Suprapubic skin (tissue), 4 donors: ENCODE measurements around the gene KLHL11. TPM values are rescaled to one million over a fixed set of nuclear protein-coding genes. Genes with fewer than 3 reads are reported as not detected.

Source experiments
- DNase-seq, 2 donors: peaks; one replicate each; pipeline ENCODE4 v3.0.0-alpha.2; 2019; ENCODE audit warnings: low spot score in 2 of 2
- H3K27ac ChIP-seq: fragments of 200-600 bp; sonication (generic); one replicate; pipeline ENCODE4 v1.5.1; 2019
- H3K27me3 ChIP-seq: fragments of 200-600 bp; sonication (generic); one replicate; pipeline ENCODE4 v1.5.1; 2019
- H3K36me3 ChIP-seq: fragments of 200-600 bp; sonication (generic); one replicate; pipeline ENCODE4 v1.5.1; 2019
- H3K4me1 ChIP-seq: fragments of 200-600 bp; sonication (generic); one replicate; pipeline ENCODE4 v1.5.1; 2019
- H3K4me3 ChIP-seq: fragments of 200-600 bp; sonication (generic); one replicate; pipeline ENCODE4 v1.5.1; 2019; ENCODE audit warnings: mild to moderate bottlenecking
- H3K9me3 ChIP-seq: fragments of 200-600 bp; sonication (generic); one replicate; pipeline ENCODE4 v1.5.1; 2019
- EP300 ChIP-seq: sonication (generic); formaldehyde crosslinking; IDR thresholded peaks from one replicate; pipeline ENCODE4 v1.6.1; 2017; ENCODE audit warnings: antibody characterized with exemption
- POLR2A ChIP-seq, 2 donors: fragments of 450-650 bp; IDR thresholded peaks; one replicate each; pipeline ENCODE4 v1.6.1; 2017; ENCODE audit warnings: antibody characterized with exemption in 2 of 2, mild to moderate bottlenecking in 2 of 2, moderate library complexity in 2 of 2
- POLR2AphosphoS5 ChIP-seq, 3 donors: sonication (generic); formaldehyde crosslinking; IDR thresholded peaks; one replicate each; pipeline ENCODE4 v1.6.1; 2017; ENCODE audit warnings: antibody characterized with exemption in 3 of 3
- WGBS: methylation state at CpG from one replicate; pipeline ENCODE4 v1.1.5; 2018; 5-methylcytosine and 5-hydroxymethylcytosine counted together
- total RNA-seq, 4 donors: library from RNA; depleted of rRNA; stranded (reverse); fragments of >200 nt; gene quantifications; one replicate each; pipeline ENCODE4 v1.1.0, GENCODE V29; 2016
- TF ChIP-seq, protein P1 (sequence below), 2 donors: fragments of 200-600 bp in 1 of 2; fragments of 450-650 bp in 1 of 2; sonication (generic) in 1 of 2; IDR thresholded peaks; one replicate each; pipeline ENCODE4 v1.5.1; 2016 to 2019; ENCODE audit warnings: antibody characterized with exemption in 2 of 2, mild to moderate bottlenecking in 1 of 2, moderate library complexity in 1 of 2

KLHL11 gene
- total RNA-seq, 4 donors from 2014 or later: 19.6 to 27.9 (median 21.4) TPM

DNA sequence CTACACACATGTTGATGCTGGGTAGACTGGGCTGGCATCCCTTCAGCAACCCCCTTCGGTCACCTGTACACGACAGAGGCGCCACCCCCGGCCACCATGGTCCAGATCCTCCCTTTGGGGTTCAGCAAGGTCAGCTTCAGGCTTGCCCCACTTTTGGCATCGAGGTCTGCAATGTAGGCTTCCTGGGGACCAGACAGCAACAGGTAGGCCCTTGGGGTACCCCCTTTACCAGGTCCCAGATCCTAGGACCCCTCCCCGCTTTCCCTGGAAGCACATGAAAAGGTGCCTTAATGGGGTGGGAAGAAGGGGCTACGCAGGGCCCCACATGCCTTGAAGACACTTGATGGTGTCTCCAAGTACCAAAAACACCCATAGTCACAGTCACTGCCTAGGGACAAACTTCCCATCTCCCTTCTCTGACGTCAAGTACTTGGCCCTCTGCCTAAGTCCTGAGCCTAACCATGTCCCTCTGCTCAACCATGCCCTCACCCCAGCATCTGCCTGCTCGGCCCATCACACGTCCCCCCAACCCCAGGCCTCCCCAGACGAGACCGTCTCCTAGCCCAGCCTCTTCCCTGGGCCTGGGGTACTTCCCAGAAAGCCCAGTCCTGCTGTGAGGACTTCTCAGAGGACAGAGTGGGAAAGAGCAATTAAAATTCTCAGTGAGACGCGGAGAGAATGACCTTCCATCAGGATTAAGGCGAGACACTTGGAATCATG is 41.4 kb upstream of the KLHL11 start:
- Histone ChIP-seq H3K27ac (no peak overlapping the region), H3K36me3 (peaks cover 93% of the 10 kb centered on the region), H3K27me3 (no peaks in the 10 kb centered on the region), H3K4me1 (no peaks in the 10 kb centered on the region), H3K4me3 (no peak overlapping the region), H3K9me3 (no peaks in the 10 kb centered on the region)
- 91% methylated on average over 7 of the region's 15 CpGs for WGBS
- DNase-seq: no peak
- TF ChIP-seq POLR2A (IDR thresholded peaks at IDR 0.05) (no peak), POLR2AphosphoS5 (IDR thresholded peaks at IDR 0.05) (no peak), EP300 (no peak)
- TF ChIP-seq, protein P1, sequence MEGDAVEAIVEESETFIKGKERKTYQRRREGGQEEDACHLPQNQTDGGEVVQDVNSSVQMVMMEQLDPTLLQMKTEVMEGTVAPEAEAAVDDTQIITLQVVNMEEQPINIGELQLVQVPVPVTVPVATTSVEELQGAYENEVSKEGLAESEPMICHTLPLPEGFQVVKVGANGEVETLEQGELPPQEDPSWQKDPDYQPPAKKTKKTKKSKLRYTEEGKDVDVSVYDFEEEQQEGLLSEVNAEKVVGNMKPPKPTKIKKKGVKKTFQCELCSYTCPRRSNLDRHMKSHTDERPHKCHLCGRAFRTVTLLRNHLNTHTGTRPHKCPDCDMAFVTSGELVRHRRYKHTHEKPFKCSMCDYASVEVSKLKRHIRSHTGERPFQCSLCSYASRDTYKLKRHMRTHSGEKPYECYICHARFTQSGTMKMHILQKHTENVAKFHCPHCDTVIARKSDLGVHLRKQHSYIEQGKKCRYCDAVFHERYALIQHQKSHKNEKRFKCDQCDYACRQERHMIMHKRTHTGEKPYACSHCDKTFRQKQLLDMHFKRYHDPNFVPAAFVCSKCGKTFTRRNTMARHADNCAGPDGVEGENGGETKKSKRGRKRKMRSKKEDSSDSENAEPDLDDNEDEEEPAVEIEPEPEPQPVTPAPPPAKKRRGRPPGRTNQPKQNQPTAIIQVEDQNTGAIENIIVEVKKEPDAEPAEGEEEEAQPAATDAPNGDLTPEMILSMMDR (IDR thresholded peaks at IDR 0.05): no peak

DNA sequence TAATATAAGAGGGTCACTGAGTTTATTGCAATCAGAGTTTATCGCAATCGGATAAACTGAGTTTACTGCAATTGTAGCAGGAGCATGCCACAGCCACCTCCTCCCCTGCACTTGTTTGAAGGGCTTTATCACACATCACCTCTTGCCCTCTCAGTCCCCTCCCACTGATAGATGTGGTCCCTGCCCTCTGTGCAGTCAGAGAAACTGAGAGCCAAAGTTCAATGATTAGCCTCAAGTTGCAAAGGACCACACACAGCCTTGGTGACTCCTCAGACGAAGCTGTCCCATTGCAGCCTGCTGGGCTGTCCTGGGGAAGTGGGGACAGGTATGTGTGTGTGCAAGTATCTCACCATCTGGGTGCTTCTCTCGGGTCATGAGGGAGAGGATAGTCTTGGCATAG is 39.9 kb upstream of the KLHL11 start:
- Histone ChIP-seq H3K27ac (no peak overlapping the region), H3K36me3 (peaks cover 93% of the 10 kb centered on the region), H3K4me3 (no peak overlapping the region), H3K27me3 (no peaks in the 10 kb centered on the region), H3K9me3 (no peaks in the 10 kb centered on the region), H3K4me1 (no peaks in the 10 kb centered on the region)
- DNase-seq: no peak
- TF ChIP-seq EP300: no peak
- TF ChIP-seq POLR2AphosphoS5 (IDR thresholded peaks at IDR 0.05): no peak
- TF ChIP-seq, protein P1 (IDR thresholded peaks at IDR 0.05): no peak
- TF ChIP-seq POLR2A (IDR thresholded peaks at IDR 0.05): no peak
- 97% methylated on average over 4 of the region's 4 CpGs for WGBS

- Histone ChIP-seq H3K4me1 (no peaks in the 10 kb centered on the region), H3K9me3 (no peaks in the 10 kb centered on the region), H3K27me3 (no peaks in the 10 kb centered on the region), H3K36me3 (peaks cover 91% of the 10 kb centered on the region), H3K4me3 (no peak overlapping the region), H3K27ac (no peak overlapping the region)
- DNase-seq: no peak
- WGBS: 91% methylated on average over 7 of the region's 7 CpGs
- TF ChIP-seq POLR2AphosphoS5 (IDR thresholded peaks at IDR 0.05): no peak
- no peak for TF ChIP-seq POLR2A (IDR thresholded peaks at IDR 0.05)
- no peak for TF ChIP-seq EP300
- TF ChIP-seq, protein P1 (IDR thresholded peaks at IDR 0.05): no peak
These were observed 39.1 kb upstream of the KLHL11 start for GRCh38 chr17:41904242-41904841.

- Histone ChIP-seq H3K27ac (no peak overlapping the region), H3K9me3 (no peaks in the 10 kb centered on the region), H3K4me3 (no peak overlapping the region), H3K4me1 (no peaks in the 10 kb centered on the region), H3K27me3 (no peaks in the 10 kb centered on the region), H3K36me3 (peaks cover 91% of the 10 kb centered on the region)
- DNase-seq: no peak
- 84% methylated on average over 11 of the region's 11 CpGs for WGBS
- TF ChIP-seq EP300 (no peak), POLR2A (IDR thresholded peaks at IDR 0.05) (no peak), POLR2AphosphoS5 (IDR thresholded peaks at IDR 0.05) (no peak)
- TF ChIP-seq, protein P1 (IDR thresholded peaks at IDR 0.05): no peak
These were observed 36.4 kb upstream of the KLHL11 start for GRCh38 chr17:41901646-41902045.

DNA sequence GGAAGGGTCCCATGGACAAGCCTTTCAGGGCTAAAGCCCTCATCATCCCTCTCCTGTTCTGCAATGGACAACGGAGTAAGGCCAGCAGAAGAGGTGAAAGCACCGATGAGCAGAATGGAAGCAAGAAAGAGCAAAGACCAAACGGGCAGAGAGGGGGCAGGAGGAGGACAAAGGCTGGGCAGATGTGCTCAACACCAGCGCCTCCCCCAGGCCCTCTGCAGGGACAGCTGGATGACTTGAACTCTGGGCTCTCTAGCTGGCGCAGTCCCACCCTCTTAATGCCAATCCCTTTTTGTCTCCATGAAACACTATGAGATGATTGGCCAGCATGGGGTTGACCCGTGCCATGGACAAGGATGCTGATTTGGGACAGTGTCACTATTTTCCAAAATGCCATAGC is 31.5 kb upstream of the KLHL11 start:
- H3K4me1 ChIP-seq: peaks cover 20% of the 10 kb centered on the region
- no peak for TF ChIP-seq EP300
- peaks cover 91% of the 10 kb centered on the region for H3K36me3 ChIP-seq
- H3K27me3 ChIP-seq: no peaks in the 10 kb centered on the region
- WGBS: 90% methylated on average over 6 of the region's 6 CpGs
- no peak overlapping the region for H3K27ac ChIP-seq
- H3K4me3 ChIP-seq: no peak overlapping the region
- no peak for DNase-seq
- no peaks in the 10 kb centered on the region for H3K9me3 ChIP-seq
